ENCODE results near the gene SH3BP5L.

SH3BP5L gene

GRCh38 chr1:248825909-248826760 lies at the start of gene SH3BP5L:
TSS of gene SH3BP5L (minus strand) at chr1:248825915. CDS start at chr1:248824935, 980 bp downstream.
- DNase-seq: peak; percentile 94

- peak; percentile 92 for DNase-seq
Measured at GRCh38 chr1:248873993-248874533, 48.3 kb upstream of the SH3BP5L start.

GRCh38 chr1:248873409-248873992 lies 47.8 kb upstream of the SH3BP5L start:
- DNase-seq: peak; percentile 92

DNA sequence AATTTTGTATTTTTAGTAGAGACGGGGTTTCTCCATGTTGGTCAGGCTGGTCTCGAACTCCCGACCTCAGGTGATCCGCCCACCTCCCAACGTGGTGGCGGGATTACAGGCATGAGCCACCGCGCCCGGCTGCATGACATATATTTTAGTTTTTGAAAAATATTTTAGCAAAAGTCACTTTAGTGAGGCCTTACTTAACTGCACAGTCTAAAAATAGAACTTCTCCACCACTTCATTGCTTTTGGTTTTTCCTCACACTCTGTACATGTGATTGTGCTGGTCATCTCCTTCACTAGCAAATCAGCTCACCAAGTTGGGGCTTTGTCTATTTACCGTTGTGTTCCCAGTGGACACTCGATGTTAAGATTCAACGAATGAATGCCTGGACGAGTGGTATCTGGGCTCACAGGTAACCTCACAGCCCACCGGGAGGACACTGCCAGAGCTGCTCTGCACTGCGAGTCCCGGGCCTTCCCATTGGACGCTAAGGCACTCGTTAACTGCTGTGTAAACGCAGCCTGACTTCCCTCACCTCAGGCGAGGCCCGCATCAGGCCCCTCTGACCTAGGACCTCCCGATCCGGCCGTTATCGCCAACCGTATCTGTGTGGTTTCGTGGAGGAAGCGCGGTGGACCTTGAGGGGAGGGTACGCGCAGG lies 47.2 kb upstream of the SH3BP5L start:
- DNase-seq: peak; percentile 60

GRCh38 chr1:248871837-248872401 lies 46.2 kb upstream of the SH3BP5L start:
- DNase-seq: no peak

GRCh38 chr1:248862998-248863881 lies 37.5 kb upstream of the SH3BP5L start:
- DNase-seq: peak; percentile 47

DNA sequence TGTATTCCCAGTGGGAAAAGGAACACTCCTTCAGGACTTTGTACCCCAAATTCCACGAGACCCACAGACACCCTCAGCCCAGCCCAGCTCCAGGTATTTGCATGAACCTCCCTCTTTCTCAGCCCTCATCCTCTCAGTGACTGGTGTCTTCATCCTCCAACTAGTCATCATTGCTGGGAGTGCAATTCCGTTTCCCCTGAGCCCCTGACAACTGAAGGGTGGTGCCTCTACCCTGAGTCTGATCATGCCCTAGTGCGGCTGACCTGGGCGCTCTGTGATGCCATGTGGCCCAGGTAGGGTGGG lies 36.9 kb upstream of the SH3BP5L start:
- DNase-seq: no peak

GRCh38 chr1:248861616-248862015 lies 35.9 kb upstream of the SH3BP5L start:
- DNase-seq: no peak

GRCh38 chr1:248860007-248860406 lies 34.3 kb upstream of the SH3BP5L start:
- no peak for DNase-seq

DNA sequence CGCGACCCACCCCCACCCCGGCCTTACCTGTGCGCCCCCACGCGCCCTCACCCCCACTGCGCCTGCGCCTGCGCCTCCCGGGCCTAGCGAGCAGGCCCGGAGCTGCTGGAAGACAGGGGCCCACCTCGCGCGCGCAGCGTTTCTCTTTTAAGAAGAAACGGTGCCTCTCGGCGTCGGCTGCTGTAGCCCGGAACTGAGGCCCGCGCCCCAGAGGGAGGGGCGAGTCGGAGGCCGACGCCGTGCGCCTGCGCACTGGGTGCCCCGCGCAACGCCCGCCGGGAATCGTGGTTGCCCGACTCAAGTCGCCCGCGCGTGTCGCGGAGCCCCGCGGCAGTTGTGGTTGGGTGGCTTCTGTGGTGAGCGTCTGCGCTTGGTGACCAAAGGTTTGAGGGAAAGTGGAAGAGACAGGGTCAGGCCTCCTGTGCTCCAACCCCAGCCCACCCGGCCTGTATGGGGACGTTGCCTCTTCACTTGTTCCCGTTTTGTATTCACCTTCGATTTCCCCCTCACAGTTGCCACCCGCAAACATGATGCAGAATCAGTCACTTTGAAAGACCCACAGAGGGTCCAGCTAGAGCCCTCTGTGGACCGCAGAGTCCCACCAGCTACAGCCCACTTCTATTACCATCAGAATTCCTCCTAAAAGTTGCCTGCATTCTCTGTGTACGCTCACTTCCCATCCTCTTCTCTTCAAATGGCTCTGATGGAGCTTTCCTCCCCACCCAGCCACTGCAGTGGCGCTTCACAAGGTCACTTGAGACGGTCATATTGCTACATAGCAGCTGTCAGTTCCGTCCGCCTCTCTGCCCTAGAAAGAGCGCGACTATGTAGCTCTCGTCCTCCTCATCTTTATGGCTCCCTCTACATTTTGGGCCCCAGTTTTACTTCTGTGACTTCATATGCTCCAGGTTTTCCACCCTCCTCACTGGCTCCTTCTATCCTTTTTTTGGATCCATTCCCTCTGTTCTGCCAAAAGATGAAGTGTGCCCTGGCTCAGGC lies 33.5 kb upstream of the SH3BP5L start, which contains the start of gene ZNF692:
TSS of gene ZNF692 (minus strand) at position 195 of the 999 bp plus-strand sequence. CDS start 776 bp downstream, outside the sequence.
- DNase-seq: peak; percentile 85

- peak; percentile 53 for DNase-seq
Measured at GRCh38 chr1:248858096-248858890, 32.6 kb upstream of the SH3BP5L start.

GRCh38 chr1:248857749-248858095 lies 32.0 kb upstream of the SH3BP5L start:
- DNase-seq: no peak

DNA sequence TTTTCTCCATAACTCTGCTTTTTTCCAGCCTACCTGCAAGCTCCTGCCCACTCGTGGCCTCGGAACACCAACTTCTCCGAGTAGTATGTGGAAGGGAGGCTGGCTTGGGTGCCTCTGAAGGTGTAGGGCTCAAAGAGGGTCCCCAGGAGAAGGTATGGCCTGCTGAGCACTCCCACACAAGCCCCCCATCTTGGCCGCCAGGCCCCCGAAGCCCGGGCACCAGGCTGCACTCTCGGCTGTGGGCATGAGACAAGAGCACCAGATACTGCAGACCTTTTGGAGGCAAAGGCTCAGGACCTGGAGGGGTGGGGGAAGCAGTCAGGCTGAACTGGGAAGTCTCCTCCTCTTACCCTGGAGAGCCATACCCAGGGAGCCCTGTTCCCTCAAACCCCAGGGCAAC lies 31.5 kb upstream of the SH3BP5L start:
- no peak for DNase-seq

DNA sequence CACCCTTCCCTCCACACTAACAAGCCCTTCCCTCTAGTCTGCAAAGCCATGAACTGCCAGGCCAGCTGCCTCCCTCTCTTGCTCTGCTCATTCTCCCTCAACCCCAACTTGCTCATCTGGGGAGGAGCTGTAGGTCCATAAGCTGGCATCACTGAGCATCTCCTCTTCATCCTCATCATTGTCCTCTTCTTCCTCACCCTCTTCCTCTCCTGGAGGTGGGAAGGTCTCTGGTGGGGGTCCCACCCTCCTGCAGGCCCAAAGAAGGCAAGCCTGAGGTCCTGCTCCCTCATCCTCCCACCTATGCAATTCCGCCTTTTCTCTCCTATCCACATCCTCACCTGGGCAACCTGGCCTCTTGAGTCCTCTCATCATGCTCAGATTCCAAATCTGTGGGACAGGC lies 30.5 kb upstream of the SH3BP5L start:
- DNase-seq: no peak

DNA sequence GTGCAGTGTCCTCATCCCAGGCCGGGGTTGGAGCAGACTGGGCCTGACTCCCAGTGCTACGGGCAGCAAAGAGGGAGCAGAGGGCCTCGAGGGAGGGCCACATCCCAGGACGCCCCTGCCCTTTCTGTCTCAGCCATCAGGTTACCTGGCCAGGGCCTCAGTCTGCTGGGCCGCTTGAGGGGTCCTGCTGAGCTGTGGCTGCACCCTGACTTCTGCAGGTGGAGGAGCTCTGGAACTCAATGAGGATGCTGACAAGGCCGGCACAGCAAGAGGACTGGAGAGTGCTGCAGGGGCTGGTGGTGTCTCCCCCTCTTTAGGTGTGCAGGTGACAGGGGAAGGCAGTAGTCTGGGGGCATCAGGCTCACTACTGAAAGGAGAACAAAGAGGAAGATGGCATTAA lies 29.9 kb upstream of the SH3BP5L start:
- no peak for DNase-seq

DNA sequence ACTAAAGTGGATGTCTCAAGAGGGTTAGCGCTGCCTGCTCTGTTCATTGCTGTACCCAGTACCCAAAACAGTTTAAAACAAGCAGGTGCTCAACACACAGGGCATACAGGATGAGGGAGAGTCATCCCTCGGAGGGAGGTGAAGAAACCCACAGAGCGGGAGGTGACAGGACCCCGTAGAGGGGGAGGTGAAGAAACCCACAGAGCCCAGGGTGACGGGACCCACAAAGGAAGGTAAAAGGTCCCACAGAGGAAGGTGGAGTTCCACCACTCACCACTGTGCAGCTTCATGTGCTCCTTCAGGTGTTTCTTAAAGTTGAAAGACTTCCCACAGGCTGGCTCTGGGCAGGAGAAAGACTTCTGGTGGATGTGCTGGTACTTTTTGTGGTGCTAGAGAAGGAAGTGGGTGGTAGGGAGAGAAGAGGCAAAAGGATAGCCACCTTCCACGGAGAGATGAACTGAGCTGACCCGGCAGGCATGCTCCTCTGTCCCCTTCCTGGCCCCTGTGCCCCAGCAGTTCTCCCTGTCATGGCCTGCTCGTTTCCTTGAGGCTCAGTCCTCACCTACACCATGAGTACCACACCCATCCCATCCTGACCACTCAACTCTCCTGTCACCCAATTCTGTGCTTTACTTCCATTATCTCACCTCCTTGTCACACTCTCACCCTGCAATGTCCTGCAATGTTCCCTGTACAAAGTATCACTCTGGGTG lies 28.1 kb upstream of the SH3BP5L start:
- DNase-seq: no peak

DNA sequence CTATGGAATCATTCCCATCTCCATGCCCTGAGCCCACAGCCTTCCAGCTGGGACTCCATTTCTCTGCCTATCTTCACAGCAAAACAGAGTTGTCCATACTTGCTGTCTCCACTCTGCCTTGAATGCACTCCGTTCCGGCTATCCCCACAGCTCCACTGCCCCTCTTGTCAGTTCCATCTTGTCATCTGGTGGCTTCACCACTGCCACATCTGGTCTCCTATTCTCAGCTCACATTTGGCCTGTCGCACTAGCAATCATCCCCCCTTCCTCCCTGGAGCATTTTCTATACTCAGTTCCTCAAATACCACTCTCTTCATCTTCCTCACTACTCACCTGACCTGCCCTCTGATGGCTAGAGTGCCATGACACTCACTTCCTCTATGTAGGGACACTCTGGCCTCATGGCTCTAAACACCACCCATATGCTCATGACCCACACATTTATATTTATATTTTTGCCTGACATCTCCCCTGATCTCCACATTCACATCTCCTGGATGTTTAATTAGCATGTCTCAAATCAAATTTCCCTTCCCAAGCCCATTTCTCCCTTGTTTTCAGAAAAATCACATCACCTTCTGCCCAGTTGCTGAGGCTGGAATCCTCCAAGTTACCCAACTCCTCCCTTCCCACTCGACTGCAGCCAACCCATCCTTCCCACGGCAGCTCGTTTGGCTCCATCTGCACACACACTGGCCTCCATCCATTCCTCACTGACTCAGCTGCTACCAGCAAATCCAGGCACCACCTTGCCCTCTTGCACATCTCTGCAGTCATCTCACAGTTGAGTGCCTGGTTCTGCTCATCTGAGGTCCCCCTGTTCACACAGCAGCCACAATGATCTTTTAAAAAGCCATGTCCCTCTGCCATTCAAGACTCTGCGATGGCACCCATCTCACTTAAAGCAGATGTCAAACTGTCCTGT lies 27.0 kb upstream of the SH3BP5L start:
- no peak for DNase-seq

GRCh38 chr1:248851390-248851789 lies 25.7 kb upstream of the SH3BP5L start:
- DNase-seq: no peak
